Esophagus muscularis mucosa (tissue), 4 donors: ENCODE results near the gene GOSR1.

Experiments used
- EP300 ChIP-seq: sonication (generic); formaldehyde crosslinking; IDR thresholded peaks from one replicate; pipeline ENCODE4 v1.6.1; 2017; ENCODE audit warnings: antibody characterized with exemption
- POLR2A ChIP-seq: fragments of 450-650 bp; IDR thresholded peaks from one replicate; pipeline ENCODE4 v1.6.1; 2017; ENCODE audit warnings: antibody characterized with exemption, moderate library complexity, mild to moderate bottlenecking, low read depth
- POLR2AphosphoS5 ChIP-seq, 2 donors: sonication (generic); formaldehyde crosslinking; IDR thresholded peaks; one replicate each; pipeline ENCODE4 v1.6.1; 2017; ENCODE audit warnings: antibody characterized with exemption in 2 of 2
- TF ChIP-seq, protein P1 (sequence below), 3 experiments: fragments of 200-600 bp in 2 of 3; fragments of 450-650 bp in 1 of 3; sonication (generic) in 2 of 3; IDR thresholded peaks; one replicate each; pipeline ENCODE4 v1.5.1; 2017 to 2019; ENCODE audit warnings: antibody characterized with exemption in 3 of 3, mild to moderate bottlenecking in 2 of 3, moderate library complexity in 1 of 3

DNA sequence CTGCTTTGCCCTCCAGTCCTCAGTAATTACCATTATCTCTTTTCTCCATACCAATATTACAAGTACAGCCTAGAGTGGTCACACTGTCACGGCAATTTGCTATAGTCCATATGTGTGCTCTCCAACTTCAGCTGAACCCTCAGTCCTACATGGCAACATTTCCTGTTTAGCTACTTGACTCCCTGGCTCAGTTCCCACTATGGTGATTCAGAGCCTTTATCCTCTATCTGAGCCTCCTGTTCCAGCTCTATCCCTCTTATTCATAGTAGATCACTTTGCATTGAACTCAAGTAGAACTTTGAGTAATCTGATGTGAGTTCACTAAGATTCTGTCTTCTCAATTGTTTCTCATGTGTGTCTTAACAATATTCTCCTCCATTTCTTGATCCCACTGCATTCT lies 43.7 kb upstream of the GOSR1 start:
- TF ChIP-seq POLR2AphosphoS5 (IDR thresholded peaks at IDR 0.05), result no peak
- TF ChIP-seq EP300, result no peak
- no peak for TF ChIP-seq POLR2A
- TF ChIP-seq, protein P1, sequence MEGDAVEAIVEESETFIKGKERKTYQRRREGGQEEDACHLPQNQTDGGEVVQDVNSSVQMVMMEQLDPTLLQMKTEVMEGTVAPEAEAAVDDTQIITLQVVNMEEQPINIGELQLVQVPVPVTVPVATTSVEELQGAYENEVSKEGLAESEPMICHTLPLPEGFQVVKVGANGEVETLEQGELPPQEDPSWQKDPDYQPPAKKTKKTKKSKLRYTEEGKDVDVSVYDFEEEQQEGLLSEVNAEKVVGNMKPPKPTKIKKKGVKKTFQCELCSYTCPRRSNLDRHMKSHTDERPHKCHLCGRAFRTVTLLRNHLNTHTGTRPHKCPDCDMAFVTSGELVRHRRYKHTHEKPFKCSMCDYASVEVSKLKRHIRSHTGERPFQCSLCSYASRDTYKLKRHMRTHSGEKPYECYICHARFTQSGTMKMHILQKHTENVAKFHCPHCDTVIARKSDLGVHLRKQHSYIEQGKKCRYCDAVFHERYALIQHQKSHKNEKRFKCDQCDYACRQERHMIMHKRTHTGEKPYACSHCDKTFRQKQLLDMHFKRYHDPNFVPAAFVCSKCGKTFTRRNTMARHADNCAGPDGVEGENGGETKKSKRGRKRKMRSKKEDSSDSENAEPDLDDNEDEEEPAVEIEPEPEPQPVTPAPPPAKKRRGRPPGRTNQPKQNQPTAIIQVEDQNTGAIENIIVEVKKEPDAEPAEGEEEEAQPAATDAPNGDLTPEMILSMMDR (IDR thresholded peaks at IDR 0.05), result no peak
